Uterus (tissue), 2 donors: ENCODE data around the gene ISL1.

Source experiments
- CTCF ChIP-seq, 4 experiments: fragments of 200-600 bp in 2 of 4; fragments of 450-650 bp in 2 of 4; sonication (generic) in 2 of 4; IDR thresholded peaks; one replicate each; pipeline ENCODE4 v1.5.1; 2016 to 2019; ENCODE audit warnings: antibody characterized with exemption in 4 of 4, mild to moderate bottlenecking in 2 of 4, moderate library complexity in 1 of 4
- POLR2A ChIP-seq, 2 donors: fragments of 450-650 bp; IDR thresholded peaks; one replicate each; pipeline ENCODE4 v1.6.1; 2016; ENCODE audit warnings: antibody characterized with exemption in 2 of 2, mild to moderate bottlenecking in 1 of 2, moderate library complexity in 1 of 2

GRCh38 chr5:51391175-51391574 is 7.9 kb downstream of the ISL1 start:
- no peak for TF ChIP-seq CTCF (IDR thresholded peaks at IDR 0.05)
- TF ChIP-seq POLR2A (IDR thresholded peaks at IDR 0.05) = no peak
